Measurements from ENCODE around the gene EIF4E3. TPM values are rescaled to one million over a fixed set of nuclear protein-coding genes. Genes with fewer than 3 reads are reported as not detected.

EIF4E3 gene
- total and polyA plus RNA-seq, 10 of the 15 experiments (the other 5 are each of a cell fraction or from before 2014, with no cell fraction given): 0.05 to 0.38 (median 0.16) TPM; not detected in 1

- TF ChIP-seq SUZ12 (IDR thresholded peaks at IDR 0.05; ENCODE audit: unreplicated experiment) (no peak), RCOR1 (conservative IDR thresholded peaks at IDR 0.05; ENCODE audit: low read depth, low read length) (no peak), LARP7 (IDR thresholded peaks at IDR 0.05) (no peak)
- no peak for FAIRE-seq
These were observed 34.2 kb upstream of the EIF4E3 start for GRCh38 chr3:71759401-71759800.

GRCh38 chr3:71758091-71758490 is 32.9 kb upstream of the EIF4E3 start:
- no peaks in the 10 kb centered on the region for H3K36me3 ChIP-seq (ENCODE audit: control insufficient read depth in 2 of 2, insufficient read depth in 2 of 2, low read length in 1 of 2)
- no peaks in the 10 kb centered on the region for H3K4me1 ChIP-seq (ENCODE audit: control insufficient read depth, insufficient read depth, low read length)
- no TSS peak for BruUV-seq (replicated peaks)
- no peak overlapping the region for H3K4me3 ChIP-seq
- intact Hi-C loops (cut with micrococcal nuclease; ENCODE audit: unreplicated experiment) (no loop called here), in situ Hi-C loops (cut with MboI) (no loop called here)
- H3K4me2 ChIP-seq (ENCODE audit: control insufficient read depth, insufficient read depth): no peak overlapping the region
- no peaks in the 10 kb centered on the region for H3K79me2 ChIP-seq (ENCODE audit: control insufficient read depth, insufficient read depth, low read length)
- H3K9me3 ChIP-seq (replicated peaks; ENCODE audit: control insufficient read depth, insufficient read depth, low read length): no peaks in the 10 kb centered on the region
- no peak for TF ChIP-seq HDGF (IDR thresholded peaks at IDR 0.05)
- no peak for TF ChIP-seq ZBED1 (IDR thresholded peaks at IDR 0.05; ENCODE audit: borderline replicate concordance)
- no peak for TF ChIP-seq YY1 (IDR thresholded peaks at IDR 0.05; ENCODE audit: low read depth, low read length)
- no peaks in the 10 kb centered on the region for H4K20me1 ChIP-seq (ENCODE audit: control insufficient read depth, insufficient read depth)
- SMC1A ChIA-PET (ENCODE audit: uncharacterized antibody, unreplicated experiment): no interaction called here
- RAD21 ChIA-PET (ENCODE audit: unreplicated experiment): no interaction called here
- 8% methylated on average over 2 of the region's 2 CpGs for WGBS (ENCODE audit: insufficient coverage, insufficient replicate concordance, low lambda C conversion rate, missing lambda C conversion rate)
- H3K27ac ChIP-seq (ENCODE audit: control insufficient read depth, insufficient read depth): no peak overlapping the region
- CTCF ChIA-PET: no interaction called here
- no peak for FAIRE-seq
- H2AFZ ChIP-seq (ENCODE audit: control insufficient read depth, low read depth, low read length): no peak overlapping the region
- H3K9ac ChIP-seq (ENCODE audit: control insufficient read depth, insufficient read depth, low read length): no peak overlapping the region
- POLR2A ChIA-PET: no interaction called here
- peaks cover 4 to 8% of the 10 kb centered on the region in 2 experiments; a peak in 2 of 4 replicates for H3K27me3 ChIP-seq (replicated peaks in 1 of 2; ENCODE audit: control insufficient read depth in 2 of 2, insufficient read depth in 2 of 2, low read length in 1 of 2)
- DNase-seq (ENCODE audit: low read depth, low spot score): no peak
- no peak for ATAC-seq

More at GRCh38 chr3:71759401-71759800, 34.2 kb upstream of the EIF4E3 start:
- POLR2A ChIA-PET: no interaction called here
- Histone ChIP-seq H3K4me2 (ENCODE audit: control insufficient read depth, insufficient read depth) (no peak overlapping the region), H3K27me3 (replicated peaks in 1 of 2; ENCODE audit: control insufficient read depth in 2 of 2, insufficient read depth in 2 of 2, low read length in 1 of 2) (peaks cover 4 to 8% of the 10 kb centered on the region in 2 experiments; a peak in 2 of 4 replicates), H3K9ac (ENCODE audit: control insufficient read depth, insufficient read depth, low read length) (no peak overlapping the region), H4K20me1 (ENCODE audit: control insufficient read depth, insufficient read depth) (no peaks in the 10 kb centered on the region), H3K79me2 (ENCODE audit: control insufficient read depth, insufficient read depth, low read length) (no peaks in the 10 kb centered on the region), H3K4me3 (no peak overlapping the region), H3K36me3 (ENCODE audit: control insufficient read depth in 2 of 2, insufficient read depth in 2 of 2, low read length in 1 of 2) (no peaks in the 10 kb centered on the region), H3K4me1 (ENCODE audit: control insufficient read depth, insufficient read depth, low read length) (no peaks in the 10 kb centered on the region), H2AFZ (ENCODE audit: control insufficient read depth, low read depth, low read length) (no peak overlapping the region), H3K27ac (ENCODE audit: control insufficient read depth, insufficient read depth) (no peak overlapping the region), H3K9me3 (replicated peaks; ENCODE audit: control insufficient read depth, insufficient read depth, low read length) (no peaks in the 10 kb centered on the region)
- BruUV-seq (replicated peaks): no TSS peak
- SMC1A ChIA-PET (ENCODE audit: uncharacterized antibody, unreplicated experiment): no interaction called here
- WGBS (ENCODE audit: insufficient coverage, insufficient replicate concordance, low lambda C conversion rate, missing lambda C conversion rate): 30% methylated on average over 5 of the region's 5 CpGs
- CTCF ChIA-PET: no interaction called here
- RAD21 ChIA-PET (ENCODE audit: unreplicated experiment): no interaction called here
- no peak for ATAC-seq
- no peak for DNase-seq (ENCODE audit: low read depth, low spot score)
- intact Hi-C loops (cut with micrococcal nuclease; ENCODE audit: unreplicated experiment) (no loop called here), in situ Hi-C loops (cut with MboI) (no loop called here)

All from GM12878 (cell line).